CD4-positive, alpha-beta T cell treated with Interleukin-15 for 1 hour (primary cell): ENCODE results near the gene AHRR.
"Not testable (repeated sequence)": the region's sequence is repeated elsewhere in the genome, so short reads cannot be mapped to it uniquely, and the experiment has no call there.

Experiments used
- DNase-seq: peaks from one replicate; pipeline ENCODE4 v3.0.0-alpha.2; 2020

The AHRR gene

DNA sequence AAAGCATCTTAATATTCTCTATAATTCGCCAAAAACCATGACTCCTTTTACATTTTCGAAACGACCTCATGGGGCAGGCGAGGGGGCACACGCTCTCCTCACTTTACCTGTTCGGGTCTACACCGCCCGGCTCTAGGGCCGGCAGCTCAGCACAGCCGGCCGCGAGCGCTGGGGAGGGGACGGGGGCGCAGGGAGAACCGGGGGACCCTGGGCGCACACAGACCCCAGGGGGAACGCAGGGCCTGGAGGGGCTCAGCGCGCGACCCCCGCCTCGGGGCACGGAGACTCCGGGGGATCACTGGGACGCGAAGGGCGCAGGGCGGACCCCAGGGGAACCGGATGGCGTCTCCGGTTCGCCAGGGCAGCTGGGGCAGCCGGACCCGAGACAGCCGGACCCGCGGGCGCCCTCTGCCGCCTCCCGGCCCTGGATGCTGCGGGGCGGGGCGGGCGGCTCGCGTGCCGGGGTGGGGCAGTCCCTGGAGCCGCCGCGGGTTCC lies at the start of gene AHRR:
Gene AHRR (plus strand): TSS at position 485 of the 496 bp plus-strand sequence. CDS start 22,189 bp downstream, outside the sequence.
- DNase-seq, result no peak

DNA sequence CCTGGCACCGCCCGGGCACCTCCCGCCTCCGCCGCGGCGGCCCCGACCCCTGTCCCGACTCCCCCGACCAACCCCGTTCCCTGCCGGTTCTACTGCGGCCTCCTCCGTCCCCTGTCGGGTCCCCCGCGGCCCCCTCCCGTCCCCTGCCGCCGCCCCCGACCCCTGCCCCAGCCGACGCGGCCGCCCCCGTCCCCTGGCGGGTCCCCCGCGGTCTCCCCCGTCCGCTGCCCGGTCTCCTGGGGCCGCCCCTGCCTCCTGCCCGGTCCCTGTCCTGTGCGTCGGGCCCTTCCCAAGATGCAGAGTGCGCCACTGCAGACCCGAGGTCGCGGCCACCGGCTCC lies 49.7 kb upstream of the AHRR start:
- not testable (repeated sequence) for DNase-seq

DNA sequence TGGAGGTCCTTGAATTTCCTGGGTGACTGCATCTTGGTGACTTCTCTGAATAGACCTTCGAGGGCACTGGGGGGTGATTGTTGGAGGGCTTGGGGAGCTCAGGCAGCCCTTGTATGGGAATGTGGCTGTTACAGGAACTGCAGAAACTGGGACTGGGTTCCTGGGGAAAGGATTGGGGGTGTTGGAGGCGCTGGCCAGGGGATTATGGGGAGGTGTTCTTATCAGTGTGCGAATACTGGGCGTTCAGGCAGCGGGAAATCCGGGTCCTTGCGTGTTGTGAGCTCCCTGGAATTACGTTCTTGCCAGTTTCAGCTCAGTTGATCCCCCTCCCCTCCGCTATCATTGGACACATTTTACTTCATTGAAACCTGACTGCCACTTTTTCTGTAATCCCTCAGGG lies 48.4 kb upstream of the AHRR start:
- DNase-seq, result not testable (repeated sequence)

DNA sequence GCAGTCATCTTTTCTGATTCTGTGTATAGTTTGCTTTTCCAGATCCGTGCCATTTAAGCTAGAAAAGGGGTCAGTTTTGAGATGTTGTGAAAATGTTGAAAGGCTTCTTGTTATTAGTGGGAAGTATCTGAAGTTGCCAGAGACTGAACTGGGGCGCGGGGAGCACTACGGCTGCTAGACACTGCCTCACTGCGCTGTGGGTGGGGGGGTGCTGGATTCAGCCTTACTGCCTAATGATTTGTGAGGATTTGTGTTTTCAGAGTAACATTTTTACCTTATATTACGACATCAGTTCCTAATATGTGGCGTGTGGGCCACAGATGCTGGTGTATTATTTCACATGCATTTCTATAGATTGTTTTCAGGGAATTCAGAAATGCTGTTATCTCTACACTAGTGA lies 48.0 kb upstream of the AHRR start:
- DNase-seq, result not testable (repeated sequence)

DNA sequence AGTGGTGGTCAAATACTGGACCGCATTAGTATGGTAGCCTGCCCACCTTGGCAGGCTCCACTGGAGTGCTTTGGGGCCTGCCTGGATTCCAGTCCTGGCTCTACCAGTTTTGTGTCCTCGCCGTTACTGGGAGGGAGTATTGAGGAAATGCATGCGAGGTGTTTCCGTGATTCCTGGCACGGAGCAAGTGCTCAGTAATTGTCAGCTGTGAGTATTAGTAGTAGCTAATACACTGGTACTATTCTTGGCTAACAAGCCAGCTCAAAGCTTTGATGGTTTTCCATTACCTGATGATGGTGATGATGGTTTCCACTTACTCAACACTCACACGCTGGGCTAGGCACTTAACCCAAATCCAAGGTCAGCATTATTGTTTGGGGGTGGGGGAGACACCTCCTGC lies 47.2 kb upstream of the AHRR start:
- DNase-seq, result not testable (repeated sequence)

DNA sequence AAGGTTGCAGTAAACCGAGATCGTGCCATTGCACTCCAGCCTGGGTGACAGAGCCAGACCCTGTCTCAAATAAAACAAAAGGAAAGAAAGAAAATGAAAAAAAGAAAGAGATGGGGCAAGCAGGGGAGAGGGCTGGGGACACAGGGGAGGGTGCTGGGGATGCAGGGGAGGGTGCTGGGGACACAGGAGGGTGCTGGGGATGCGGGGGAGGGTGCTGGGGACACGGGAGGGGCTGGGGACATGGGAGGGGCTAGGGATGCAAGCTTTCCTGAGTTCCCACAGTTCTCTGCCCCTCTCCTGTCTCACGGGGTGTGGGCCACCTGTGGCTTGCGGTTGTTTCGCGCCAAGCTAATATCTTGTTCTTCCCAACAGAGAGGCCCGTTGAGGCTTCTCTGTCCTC lies 42.9 kb upstream of the AHRR start:
- DNase-seq, result no peak

DNA sequence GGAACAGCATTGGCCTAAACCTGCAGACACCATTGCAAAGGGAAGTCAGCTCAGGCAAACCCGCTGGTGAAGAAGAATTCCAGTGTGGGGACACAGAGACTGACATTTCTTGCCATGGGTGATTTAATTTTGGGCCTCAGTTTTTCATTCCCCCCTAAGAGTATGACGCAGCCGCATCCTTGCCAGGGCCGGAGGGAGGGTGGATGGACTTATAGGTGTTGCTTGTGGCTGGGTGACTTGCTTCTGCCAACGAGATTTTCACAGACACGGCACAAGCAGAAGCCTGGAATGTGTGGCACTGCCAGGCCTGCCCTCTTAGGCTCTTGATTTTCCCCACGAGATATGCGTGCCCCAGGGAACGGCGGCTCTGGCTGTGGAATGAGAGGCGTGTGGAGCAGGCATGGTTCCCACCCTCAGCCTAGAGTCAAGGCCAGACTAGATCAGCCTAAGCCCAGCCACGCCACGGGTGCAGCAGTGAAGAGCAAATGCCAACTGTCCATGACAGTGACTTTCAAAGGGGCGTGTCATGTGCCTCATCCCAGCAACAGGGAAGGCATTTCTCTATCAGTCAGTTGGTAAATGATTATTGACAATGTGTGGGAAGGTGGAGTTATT lies 42.4 kb upstream of the AHRR start:
- not testable (repeated sequence) for DNase-seq

DNA sequence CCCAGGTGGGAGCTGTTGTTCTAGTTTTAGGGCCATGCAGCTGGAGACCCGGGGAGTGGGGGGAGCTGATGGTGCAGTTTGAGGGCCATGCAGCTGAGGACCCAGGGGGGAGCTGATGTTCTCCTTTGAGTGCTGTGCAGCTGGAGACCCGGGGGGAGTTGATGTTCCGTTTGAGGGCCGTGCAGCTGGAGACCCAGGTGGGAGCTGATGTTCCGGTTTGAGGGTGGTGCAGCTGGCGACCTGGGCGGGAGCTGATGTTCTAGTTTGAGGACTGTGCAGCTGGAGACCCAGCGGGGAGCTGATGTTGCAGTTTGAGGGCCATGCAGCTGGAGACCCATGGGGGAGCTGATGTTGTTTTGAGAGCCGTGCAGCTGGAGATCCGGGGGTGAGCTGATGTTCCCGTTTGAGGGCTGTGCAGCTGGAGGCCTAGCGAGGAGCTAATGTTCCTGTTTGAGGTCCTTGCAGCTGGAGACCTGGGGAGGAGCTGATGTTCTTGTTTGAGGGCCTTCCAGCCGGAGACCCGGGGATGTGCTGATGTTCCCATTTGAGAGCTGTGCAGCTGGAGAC lies 35.4 kb upstream of the AHRR start:
- DNase-seq, result no peak

DNA sequence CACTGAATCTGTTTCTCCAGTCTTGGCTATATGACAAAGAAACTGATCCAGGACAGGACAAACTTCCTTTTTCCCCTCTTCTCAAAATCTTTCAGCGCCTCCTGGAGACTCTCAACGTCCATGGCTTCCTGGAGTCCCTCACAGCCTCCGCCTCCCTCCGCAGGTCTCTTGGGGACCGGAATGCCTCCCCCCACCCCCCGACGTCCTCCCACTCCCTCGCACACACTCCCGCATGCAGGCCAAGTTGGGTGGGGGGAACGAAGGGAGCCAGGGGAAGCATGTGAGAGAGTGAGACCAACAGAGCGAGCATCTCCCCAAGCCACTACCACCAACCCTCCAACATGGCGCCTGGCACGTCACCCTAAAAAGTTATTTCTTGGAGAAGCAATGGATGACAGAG lies 31.3 kb upstream of the AHRR start:
- DNase-seq, result not testable (repeated sequence)

DNA sequence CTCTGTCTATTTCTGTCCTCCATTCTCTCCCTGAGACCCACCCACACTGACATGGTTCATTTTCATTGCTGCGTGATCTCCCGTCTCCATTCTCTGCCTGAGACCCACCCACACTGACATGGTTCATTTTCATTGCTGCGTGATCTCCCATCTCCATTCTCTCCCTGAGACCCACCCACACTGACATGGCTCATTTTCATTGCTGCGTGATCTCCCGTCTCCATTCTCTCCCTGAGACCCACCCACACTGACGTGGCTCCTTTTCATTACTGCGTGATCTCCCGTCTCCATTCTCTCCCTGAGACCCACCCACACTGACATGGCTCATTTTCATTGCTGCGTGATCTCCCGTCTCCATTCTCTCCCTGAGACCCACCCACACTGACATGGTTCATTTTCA lies 30.2 kb upstream of the AHRR start:
- not testable (repeated sequence) for DNase-seq

DNA sequence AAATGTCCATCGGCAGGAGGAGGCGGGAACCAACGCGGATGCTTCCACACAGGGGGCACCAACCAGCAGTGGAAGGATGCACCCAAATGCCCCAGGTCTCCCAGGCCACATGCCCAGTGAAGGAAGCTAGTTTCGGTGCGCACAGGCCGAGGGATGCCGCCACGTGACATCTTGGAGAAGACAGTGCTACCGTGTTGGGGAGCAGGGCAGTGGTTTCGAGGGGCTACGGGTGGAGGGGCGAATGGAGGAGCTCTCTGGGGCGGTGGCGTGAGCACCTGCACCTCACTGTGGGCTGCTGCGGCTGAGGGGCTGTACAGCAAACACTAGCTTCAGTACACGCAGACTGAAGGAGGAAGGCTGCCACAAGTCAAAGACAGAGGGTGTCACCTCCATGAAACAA lies 26.7 kb upstream of the AHRR start:
- not testable (repeated sequence) for DNase-seq

DNA sequence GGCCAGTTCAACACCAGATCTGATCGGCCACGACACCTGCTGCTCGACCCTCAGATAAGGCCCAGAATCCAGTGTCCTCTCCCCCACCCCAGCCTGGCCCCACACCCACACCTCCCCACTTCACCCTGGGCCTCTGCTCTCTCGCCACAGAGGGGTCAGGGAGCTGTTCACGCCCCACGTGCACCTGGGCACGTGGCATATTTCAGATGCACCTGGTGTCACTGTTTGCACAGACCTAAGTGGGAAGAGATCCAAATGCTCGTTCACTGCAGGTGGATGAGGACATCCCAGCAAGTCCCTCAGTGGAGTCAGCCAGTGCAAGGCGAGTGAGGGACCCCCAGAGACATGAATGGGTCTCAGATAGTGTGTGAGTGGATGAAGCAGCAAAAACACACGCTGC lies 25.3 kb upstream of the AHRR start:
- not testable (repeated sequence) for DNase-seq

DNA sequence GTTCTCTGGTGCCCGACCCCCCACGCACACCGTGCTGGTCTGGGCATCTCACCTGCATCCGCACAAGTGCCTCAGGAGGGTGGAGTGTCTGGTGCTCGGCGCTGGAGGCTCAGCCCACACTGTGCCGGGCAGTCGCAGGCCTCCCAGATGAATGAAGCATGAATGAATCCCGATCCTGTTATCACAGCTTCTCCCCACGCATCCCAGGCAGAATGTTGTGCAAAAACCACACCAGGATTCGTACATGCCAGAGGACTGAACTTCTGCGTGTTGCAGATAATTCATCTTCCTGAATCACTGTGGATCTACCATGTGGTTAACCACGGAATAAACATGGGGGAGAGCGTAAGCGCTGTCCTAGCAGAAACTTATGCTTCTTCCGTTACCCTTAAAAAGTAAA lies 24.6 kb upstream of the AHRR start:
- not testable (repeated sequence) for DNase-seq

DNA sequence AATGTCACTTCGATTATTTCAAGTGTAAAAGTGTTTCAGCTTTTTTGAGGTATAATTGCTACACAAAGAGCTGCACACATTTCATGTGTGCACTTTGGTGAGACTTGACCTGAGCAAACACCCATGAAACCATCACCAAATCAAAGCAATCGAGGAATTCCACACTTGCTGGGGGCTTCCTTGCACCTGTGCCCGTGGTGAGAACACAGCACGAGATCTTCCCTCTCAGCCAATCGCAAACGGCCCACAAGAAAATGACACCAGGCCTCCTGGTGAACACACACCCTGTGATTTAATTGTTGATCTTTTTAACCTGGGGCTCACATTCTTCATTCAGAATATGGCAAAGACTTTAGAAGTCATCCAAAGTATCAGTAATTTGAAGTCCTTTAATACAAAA lies 24.1 kb upstream of the AHRR start:
- not testable (repeated sequence) for DNase-seq

DNA sequence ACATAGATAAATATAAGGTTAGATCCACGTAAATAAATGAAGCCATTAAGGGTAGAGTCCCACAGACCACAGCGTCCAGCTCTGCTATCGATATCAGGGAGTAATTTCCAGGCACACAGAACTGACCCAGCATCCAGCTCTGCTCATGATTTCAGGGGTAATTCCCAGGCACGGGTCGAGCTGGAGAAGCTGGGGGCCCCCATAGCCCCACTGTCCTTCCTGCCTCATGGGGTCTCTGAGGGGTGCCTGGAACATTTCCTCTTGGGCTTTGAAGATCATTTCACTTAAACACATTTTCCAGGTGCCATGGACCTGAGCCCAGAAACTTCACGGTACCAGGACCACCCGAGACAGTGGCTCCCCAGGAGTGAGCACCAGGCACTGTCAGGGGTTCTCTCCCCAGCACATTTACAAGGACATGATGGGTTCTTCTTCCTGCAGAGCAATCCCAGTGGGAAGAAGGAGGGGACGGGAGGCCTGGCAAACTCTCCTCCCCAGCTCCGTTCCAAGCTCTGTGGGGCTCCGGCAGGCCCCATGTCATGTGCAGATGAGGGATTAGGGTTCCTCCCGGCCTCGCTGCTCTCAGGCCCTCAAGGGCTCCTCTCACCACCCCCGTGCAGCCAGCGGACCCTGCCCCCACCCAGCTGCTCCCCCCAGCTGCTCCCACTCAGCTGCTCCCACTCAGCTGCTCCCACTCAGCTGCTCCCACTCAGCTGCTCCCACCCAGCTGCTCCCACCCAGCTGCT lies 23.4 kb upstream of the AHRR start:
- not testable (repeated sequence) for DNase-seq

DNA sequence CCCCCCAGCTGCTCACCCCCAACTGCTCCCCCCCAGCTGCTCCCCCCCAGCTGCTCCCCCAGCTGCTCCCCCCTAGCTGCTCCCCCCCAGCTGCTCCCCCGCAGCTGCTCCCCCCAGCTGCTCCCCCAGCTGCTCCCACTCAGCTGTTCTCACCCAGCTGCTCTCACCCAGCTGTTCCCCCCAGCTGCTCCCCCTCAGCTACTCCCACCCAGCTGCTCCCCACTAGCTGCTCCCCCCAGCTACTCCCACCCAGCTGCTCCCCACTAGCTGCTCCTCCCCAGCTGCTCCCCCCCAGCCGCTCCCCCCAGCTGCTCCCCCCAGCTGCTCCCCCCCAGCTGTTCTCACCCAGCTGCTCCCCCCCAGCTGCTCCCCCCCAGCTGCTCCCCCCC lies 22.8 kb upstream of the AHRR start:
- no peak for DNase-seq

DNA sequence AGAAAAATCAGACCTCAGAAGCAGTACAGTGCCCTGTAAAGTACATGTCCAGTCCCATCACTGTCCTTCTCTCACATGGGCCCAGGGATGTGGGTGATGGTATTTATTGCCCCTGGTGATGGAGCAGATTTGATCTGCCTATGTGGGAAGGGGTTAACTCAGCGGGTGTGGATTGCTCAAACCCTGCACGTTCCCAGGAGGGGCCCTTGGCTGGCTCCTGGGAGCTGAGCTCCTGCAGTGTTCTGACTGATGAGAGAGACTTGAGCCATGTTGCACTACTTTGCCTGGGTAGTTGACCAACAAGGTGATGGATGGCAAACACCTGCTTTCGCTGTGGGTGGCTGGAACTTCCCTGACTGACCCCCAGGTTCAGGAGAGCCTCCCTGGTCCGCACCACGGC lies 21.6 kb upstream of the AHRR start:
- not testable (repeated sequence) for DNase-seq

DNA sequence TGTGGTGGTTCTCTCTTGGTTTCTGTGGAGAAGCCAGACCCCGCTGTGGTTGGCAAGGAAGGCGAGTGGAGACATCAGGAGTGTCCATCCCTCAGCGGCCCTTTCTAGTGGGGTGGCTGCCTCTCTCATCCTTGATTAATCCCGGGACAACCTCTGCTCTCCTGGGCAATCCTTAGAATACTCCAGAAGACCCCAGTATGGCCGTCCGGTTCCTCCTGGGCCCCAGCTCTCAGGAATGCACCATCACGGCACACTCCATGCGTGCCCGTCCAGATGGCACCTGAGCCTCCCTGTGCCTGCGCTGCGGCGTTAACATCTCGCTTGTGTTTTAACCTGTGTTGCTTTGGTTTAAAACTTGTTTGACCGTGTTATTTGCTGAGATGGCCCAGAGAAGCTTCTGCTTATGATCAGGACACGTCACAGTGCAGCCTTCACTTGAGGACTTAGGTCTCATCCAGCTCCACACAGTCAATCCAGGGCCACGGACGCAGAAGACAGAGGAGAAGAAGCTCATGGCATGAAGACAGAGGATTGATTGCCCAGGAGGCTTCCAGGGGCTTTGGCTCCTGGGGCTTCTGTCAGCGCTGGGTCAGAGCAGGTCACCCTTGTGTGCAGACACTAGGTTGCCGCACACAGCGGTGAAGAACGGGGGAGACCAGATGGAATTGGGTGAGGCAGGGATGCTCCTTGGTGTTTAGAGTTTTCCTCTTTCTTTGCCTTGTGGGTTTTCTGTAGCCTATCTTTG lies 20.7 kb upstream of the AHRR start:
- not testable (repeated sequence) for DNase-seq

DNA sequence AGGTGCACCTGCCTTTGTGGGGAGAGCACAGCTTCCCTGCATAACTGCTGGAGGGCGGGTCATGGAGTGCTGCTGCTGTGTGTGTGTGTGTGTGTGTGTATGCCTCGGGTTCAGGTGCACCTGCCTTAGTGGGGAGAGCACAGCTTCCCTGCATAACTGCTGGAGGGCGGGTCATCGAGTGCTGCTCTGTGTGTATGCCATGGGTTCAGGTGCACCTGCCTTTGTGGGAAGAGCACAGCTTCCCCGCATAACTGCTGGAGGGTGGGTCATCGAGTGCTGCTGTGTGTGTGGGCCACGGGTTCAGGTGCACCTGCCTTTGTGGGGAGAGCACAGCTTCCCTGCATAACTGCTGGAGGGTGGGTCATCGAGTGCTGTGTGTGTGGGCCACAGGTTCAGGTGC lies 19.1 kb upstream of the AHRR start:
- not testable (repeated sequence) for DNase-seq

DNA sequence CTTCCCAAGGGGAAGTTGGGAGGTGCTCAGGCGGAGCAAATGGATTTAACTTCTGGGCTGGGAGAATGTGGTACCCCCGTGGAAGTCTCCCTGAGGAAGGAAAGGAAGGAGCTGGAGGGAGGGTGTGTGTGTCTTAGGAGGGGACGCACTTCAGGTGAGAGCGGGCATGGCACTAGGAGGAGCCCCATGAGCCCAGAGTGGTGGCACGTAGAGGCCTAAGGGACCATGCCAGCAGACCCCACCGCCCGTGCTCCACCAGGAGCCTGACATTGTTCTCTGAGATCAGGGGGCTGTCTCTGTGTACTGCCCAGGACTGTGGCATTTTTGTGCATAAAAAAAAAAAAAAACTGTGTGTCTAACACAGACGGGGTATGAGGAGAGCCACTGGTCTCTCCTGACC lies 18.5 kb upstream of the AHRR start:
- DNase-seq, result no peak

DNA sequence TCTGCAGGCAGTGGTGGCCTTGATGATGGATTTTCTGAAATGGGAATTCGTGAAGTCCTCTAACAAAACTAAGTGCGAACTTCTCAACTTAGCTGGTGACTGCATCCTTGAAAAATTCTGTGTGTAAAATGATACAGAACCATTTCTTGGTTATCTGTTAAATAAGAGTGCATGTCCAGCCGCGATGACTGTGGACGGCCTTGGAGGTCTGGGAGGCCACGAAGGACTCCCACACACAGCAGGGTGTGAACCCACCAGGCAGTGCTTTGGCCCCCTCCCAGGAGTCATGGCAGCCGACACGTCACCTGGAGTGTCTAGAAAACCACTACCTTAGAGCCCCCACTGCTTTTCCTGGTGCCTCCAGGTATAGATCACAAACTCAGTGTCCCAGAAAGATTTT lies 17.8 kb upstream of the AHRR start:
- DNase-seq, result not testable (repeated sequence)

DNA sequence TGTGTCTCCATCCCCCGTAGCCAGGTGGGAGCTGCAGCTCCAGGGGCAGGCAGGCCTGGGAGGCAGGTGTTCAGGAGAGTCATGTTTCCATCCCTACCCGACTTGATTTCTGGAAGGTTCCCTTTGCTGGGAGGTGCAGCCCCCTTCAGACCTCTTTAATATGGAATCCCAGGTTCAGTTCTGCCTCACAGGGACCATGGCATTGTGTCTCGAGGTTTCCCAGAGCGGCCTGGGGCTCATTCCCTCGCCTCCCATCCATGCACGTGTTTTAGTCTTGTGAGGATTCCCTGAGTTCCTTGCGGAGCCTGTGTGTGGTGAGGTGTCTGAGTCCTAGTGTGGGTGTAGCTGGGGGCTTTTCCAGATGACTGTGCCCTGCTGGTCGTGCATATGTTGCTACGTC lies 16.5 kb upstream of the AHRR start:
- DNase-seq, result no peak

DNA sequence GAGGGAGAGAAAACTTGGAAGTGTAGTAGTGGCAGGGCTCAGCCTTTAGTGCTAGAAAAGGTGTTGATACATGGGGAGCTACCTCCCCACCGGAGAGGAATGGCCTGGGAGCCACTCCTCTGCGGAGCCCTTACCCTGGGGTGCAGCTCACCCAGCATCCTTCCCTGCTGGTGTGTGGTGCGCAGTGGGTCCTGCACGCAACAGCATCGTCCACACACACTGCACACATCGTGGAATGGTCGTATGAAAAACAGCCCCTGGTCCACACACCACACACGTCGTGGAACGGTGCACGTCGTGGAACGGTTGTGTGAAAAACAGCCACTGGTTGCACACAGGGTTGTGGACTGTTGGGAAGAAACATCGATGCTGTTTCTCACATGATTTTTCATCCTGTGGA lies 16.1 kb upstream of the AHRR start:
- no peak for DNase-seq
